Body of pancreas (tissue), 4 donors: Measurements from ENCODE around the gene COL27A1. TPM values are rescaled to one million over a fixed set of nuclear protein-coding genes. Genes with fewer than 3 reads are reported as not detected.

Experiments used
- ATAC-seq: fragments of 150-250 bp; one replicate; pipeline ENCODE4 v1.9.1; 2016
- DNase-seq, 4 donors: peaks; one replicate each; pipeline ENCODE4 v3.0.0-alpha.2; 2019
- H3K27ac ChIP-seq, 4 donors: fragments of 200-600 bp; sonication (generic); 1 replicate in 3 of 4; 2 replicates in 1 of 4; pipeline versions ENCODE4 v1.5.1 to v1.6.1; 2016 to 2019; ENCODE audit warnings: mild to moderate bottlenecking in 1 of 4, mixed read lengths in 1 of 4, moderate library complexity in 1 of 4
- H3K27me3 ChIP-seq, 2 donors: fragments of 200-600 bp; sonication (generic); one replicate each; pipeline ENCODE4 v1.6.0; 2016; ENCODE audit warnings: mild to moderate bottlenecking in 1 of 2
- H3K36me3 ChIP-seq, 2 donors: fragments of 200-600 bp; sonication (generic); replicated peaks in 1 of 2; 2 replicates each; pipeline ENCODE4 v1.5.1; 2016; ENCODE audit warnings: low read depth in 2 of 2; ENCODE audit not compliant: insufficient read depth in 1 of 2
- H3K4me1 ChIP-seq: fragments of 200-600 bp; sonication (generic); one replicate; pipeline ENCODE4 v1.6.0; 2016
- H3K4me3 ChIP-seq, 2 donors: fragments of 200-600 bp; sonication (generic); 1 replicate in 1 of 2; 2 replicates in 1 of 2; pipeline ENCODE4 v1.5.1; 2016 to 2019
- H3K9me3 ChIP-seq, 3 donors: fragments of 200-600 bp; sonication (generic); 1 replicate in 2 of 3; 2 replicates in 1 of 3; pipeline ENCODE4 v1.5.1; 2016
- CTCF ChIP-seq, 7 experiments: fragments of 450-650 bp in 4 of 7; fragments of 200-600 bp in 3 of 7; sonication (generic) in 3 of 7; IDR thresholded peaks; one replicate each; pipeline ENCODE4 v1.5.1; 2016 to 2019; ENCODE audit warnings: antibody characterized with exemption in 7 of 7
- POLR2A ChIP-seq, 3 donors: fragments of 450-650 bp; IDR thresholded peaks; one replicate each; pipeline ENCODE4 v1.6.1; 2016; ENCODE audit warnings: antibody characterized with exemption in 3 of 3, mild to moderate bottlenecking in 2 of 3
- WGBS, 2 donors: methylation state at CpG; one replicate each; pipeline ENCODE4 v1.1.5; 2017; 5-methylcytosine and 5-hydroxymethylcytosine counted together
- intact Hi-C: fragments of 100-400 bp; cut with DNase I; formaldehyde crosslinking; loops from one replicate; pipeline ENCODE4 v1.15.1; 2023
- total RNA-seq, 2 donors: library from RNA; depleted of rRNA; stranded (reverse); fragments of >200 nt; gene quantifications; one replicate each; pipeline ENCODE4 v1.1.0, GENCODE V29; 2016

COL27A1 gene
- total RNA-seq, 2 donors from 2014 or later = 24.1 to 58.0 TPM

- Histone ChIP-seq H3K27ac (no peak overlapping the region), H3K4me1 (no peaks in the 10 kb centered on the region), H3K27me3 (no peaks in the 10 kb centered on the region), H3K4me3 (no peak overlapping the region), H3K9me3 (no peaks in the 10 kb centered on the region), H3K36me3 (peaks cover 0 to 2% of the 10 kb centered on the region in 2 donors)
- intact Hi-C loops = no loop called here
- WGBS, 2 donors = 94 to 97% methylated on average over 1 of the region's 1 CpG
- TF ChIP-seq POLR2A (IDR thresholded peaks at IDR 0.05) (no peak), CTCF (IDR thresholded peaks at IDR 0.05) (no peak)
- ATAC-seq (no peak), DNase-seq (no peak)
Observed at GRCh38 chr9:114296338-114296737, 141.0 kb downstream of the COL27A1 start.

- ATAC-seq = no peak
- H3K9me3 ChIP-seq = no peaks in the 10 kb centered on the region
- no peak overlapping the region for H3K4me3 ChIP-seq
- TF ChIP-seq POLR2A (IDR thresholded peaks at IDR 0.05) (no peak), CTCF (IDR thresholded peaks at IDR 0.05) (no peak)
- H3K27ac ChIP-seq = no peak overlapping the region
- peak in 2 of 4 donors; percentile 0 to 8 for DNase-seq
- H3K36me3 ChIP-seq = peaks cover 0 to 2% of the 10 kb centered on the region in 2 donors
- intact Hi-C loops = no loop called here
- no peaks in the 10 kb centered on the region for H3K27me3 ChIP-seq
- WGBS, 2 donors = 86 to 88% methylated on average over 15 of the region's 15 CpGs
- no peaks in the 10 kb centered on the region for H3K4me1 ChIP-seq
Observed at GRCh38 chr9:114299286-114300152, 144.2 kb downstream of the COL27A1 start.

- no peaks in the 10 kb centered on the region for H3K4me1 ChIP-seq
- no peak for TF ChIP-seq POLR2A (IDR thresholded peaks at IDR 0.05)
- TF ChIP-seq CTCF (IDR thresholded peaks at IDR 0.05) = no peak
- ATAC-seq (no peak), DNase-seq (peak in 2 of 4 donors; percentile 1 to 7)
- no peaks in the 10 kb centered on the region for H3K9me3 ChIP-seq
- no peak overlapping the region for H3K27ac ChIP-seq
- H3K4me3 ChIP-seq = no peak overlapping the region
- WGBS, 2 donors = 89 to 91% methylated on average over 3 to 4 of the region's 4 CpGs
- no peaks in the 10 kb centered on the region for H3K27me3 ChIP-seq
- H3K36me3 ChIP-seq = no peaks in the 10 kb centered on the region
- intact Hi-C loops = no loop called here
Observed at GRCh38 chr9:114300153-114300845, 145.0 kb downstream of the COL27A1 start.

- intact Hi-C loops = no loop called here
- DNase-seq (peak in 2 of 4 donors; percentile 1 to 5), ATAC-seq (no peak)
- H3K4me1 ChIP-seq = no peaks in the 10 kb centered on the region
- 87 to 90% methylated on average over 24 to 30 of the region's 31 CpGs for WGBS, 2 donors
- H3K4me3 ChIP-seq = no peak overlapping the region
- no peak overlapping the region for H3K27ac ChIP-seq
- H3K9me3 ChIP-seq = no peaks in the 10 kb centered on the region
- TF ChIP-seq POLR2A (IDR thresholded peaks at IDR 0.05) (no peak), CTCF (IDR thresholded peaks at IDR 0.05) (no peak)
- no peaks in the 10 kb centered on the region for H3K36me3 ChIP-seq
- no peaks in the 10 kb centered on the region for H3K27me3 ChIP-seq
Observed at GRCh38 chr9:114300846-114301797, 145.8 kb downstream of the COL27A1 start.
